ENCODE results near the gene EPHA1. TPM values are rescaled to one million over a fixed set of nuclear protein-coding genes. Genes with fewer than 3 reads are reported as not detected.

The EPHA1 gene
- total and polyA plus RNA-seq, 2 experiments from 2014 or later: 60.7 to 154 TPM

DNA sequence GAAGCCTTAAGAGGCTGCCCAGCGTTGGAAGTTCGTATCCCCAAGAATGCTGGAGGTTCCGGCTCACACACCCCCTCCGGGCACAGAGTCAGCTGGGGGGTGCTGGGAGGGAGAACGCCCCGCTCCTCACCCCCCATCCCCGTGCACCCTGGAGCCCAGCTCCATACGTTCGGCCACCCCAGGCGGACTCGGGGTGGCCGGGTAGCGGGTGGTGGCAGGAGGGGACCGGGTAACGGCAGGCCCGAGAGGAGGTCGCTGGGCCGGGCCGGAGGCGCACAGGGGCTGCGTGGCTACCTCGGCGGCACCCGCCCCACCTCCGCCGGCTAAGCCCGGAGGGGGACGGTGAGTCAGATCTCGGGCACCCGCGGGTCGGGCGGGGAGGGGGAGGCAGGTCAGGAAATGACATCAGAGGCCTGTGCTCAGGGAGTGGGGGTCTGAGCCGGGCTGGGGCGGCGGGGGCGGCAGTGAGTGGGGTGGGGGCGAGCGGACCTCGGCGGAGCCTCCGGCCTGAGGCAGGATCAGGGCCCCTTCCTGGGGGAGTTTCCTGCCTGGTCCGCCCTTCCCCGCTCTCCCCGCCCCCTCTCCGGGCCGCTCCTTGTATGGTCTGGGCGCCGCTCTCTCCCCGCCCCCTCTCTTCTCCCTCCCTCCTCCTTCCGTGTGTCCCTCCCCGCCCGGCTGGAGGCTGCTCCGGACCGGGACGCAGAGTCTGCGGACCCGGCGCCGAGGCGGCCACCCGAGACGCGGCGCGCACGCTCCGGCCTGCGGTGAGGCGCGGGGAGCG is 27.8 kb downstream of the EPHA1 start, which contains the start of gene ZYX:
Gene ZYX, plus strand, starts transcription at position 700 of the 781 bp plus-strand sequence. CDS start 227 bp downstream, outside the sequence.
- H3K4me2 ChIP-seq: peak within 1 kb of the TSS; percentile 95
- H3K27me3 ChIP-seq (ENCODE audit: insufficient read depth): no peaks in the 10 kb centered on the region
- Mint-ChIP-seq H3K27ac (peak within 1 kb of the TSS; percentile 76; the same call in 1 of the 2 replicates), H3K36me3 (ENCODE audit: low read depth) (peaks cover 11% of the 10 kb centered on the region; the same call in 2 of the 3 replicates), H3K4me3 (peak within 1 kb of the TSS; percentile 74), H3K27me3 (ENCODE audit: insufficient read depth, low read depth, poor library complexity) (peaks cover 4% of the 10 kb centered on the region), H3K9me3 (no peaks in the 10 kb centered on the region; the same call in 2 of the 3 replicates), H3K4me1 (peaks cover 33% of the 10 kb centered on the region)
- peak within 1 kb of the TSS; percentile 99 for H3K4me3 ChIP-seq
- ATAC-seq (peak; percentile 74), DNase-seq (ENCODE audit: low spot score) (peak; percentile 96)
- H3K27ac ChIP-seq (ENCODE audit: low read depth): peak within 1 kb of the TSS; percentile 99
- peak within 1 kb of the TSS; percentile 72 for H2AFZ ChIP-seq
- peaks cover 7% of the 10 kb centered on the region; the same call in 1 of the 2 replicates for H3K36me3 ChIP-seq (ENCODE audit: insufficient read depth)
- H4K20me1 ChIP-seq (replicated peaks; ENCODE audit: insufficient read depth): peaks cover 31% of the 10 kb centered on the region
- peaks cover 51% of the 10 kb centered on the region for H3K79me2 ChIP-seq (replicated peaks; ENCODE audit: insufficient read depth)
- H3K4me1 ChIP-seq (ENCODE audit: insufficient read depth): peaks cover 29% of the 10 kb centered on the region
- peaks cover 15% of the 10 kb centered on the region; the same call in 1 of the 2 replicates for H3F3A ChIP-seq (replicated peaks; ENCODE audit: low read depth)
- TF ChIP-seq ZNF114 (CRISPR knock-in tag; IDR thresholded peaks at IDR 0.05) (no peak), CREB1 (CRISPR knock-in tag; IDR thresholded peaks at IDR 0.05; ENCODE audit: low read depth) (peak; percentile 66), JUNB (IDR thresholded peaks at IDR 0.05; ENCODE audit: unreplicated experiment) (no peak), STAT1 (IDR thresholded peaks at IDR 0.05; ENCODE audit: unreplicated experiment) (no peak), EZH2phosphoT487 (IDR thresholded peaks at IDR 0.05; ENCODE audit: unreplicated experiment) (no peak), POLR2AphosphoS5 (IDR thresholded peaks at IDR 0.05; ENCODE audit: low read depth) (peak; percentile 88), ZNF331 (CRISPR knock-in tag; IDR thresholded peaks at IDR 0.05; ENCODE audit: low read depth) (no peak), NANOG (IDR thresholded peaks at IDR 0.05; ENCODE audit: borderline replicate concordance) (no peak), EZH2 (IDR thresholded peaks at IDR 0.05; ENCODE audit: low read depth, unreplicated experiment) (no peak)
- TF ChIP-seq, protein P1, sequence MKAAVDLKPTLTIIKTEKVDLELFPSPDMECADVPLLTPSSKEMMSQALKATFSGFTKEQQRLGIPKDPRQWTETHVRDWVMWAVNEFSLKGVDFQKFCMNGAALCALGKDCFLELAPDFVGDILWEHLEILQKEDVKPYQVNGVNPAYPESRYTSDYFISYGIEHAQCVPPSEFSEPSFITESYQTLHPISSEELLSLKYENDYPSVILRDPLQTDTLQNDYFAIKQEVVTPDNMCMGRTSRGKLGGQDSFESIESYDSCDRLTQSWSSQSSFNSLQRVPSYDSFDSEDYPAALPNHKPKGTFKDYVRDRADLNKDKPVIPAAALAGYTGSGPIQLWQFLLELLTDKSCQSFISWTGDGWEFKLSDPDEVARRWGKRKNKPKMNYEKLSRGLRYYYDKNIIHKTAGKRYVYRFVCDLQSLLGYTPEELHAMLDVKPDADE (IDR thresholded peaks at IDR 0.05): peak; percentile 26; the same call in 1 of the 2 replicates
- TF ChIP-seq, protein P2, sequence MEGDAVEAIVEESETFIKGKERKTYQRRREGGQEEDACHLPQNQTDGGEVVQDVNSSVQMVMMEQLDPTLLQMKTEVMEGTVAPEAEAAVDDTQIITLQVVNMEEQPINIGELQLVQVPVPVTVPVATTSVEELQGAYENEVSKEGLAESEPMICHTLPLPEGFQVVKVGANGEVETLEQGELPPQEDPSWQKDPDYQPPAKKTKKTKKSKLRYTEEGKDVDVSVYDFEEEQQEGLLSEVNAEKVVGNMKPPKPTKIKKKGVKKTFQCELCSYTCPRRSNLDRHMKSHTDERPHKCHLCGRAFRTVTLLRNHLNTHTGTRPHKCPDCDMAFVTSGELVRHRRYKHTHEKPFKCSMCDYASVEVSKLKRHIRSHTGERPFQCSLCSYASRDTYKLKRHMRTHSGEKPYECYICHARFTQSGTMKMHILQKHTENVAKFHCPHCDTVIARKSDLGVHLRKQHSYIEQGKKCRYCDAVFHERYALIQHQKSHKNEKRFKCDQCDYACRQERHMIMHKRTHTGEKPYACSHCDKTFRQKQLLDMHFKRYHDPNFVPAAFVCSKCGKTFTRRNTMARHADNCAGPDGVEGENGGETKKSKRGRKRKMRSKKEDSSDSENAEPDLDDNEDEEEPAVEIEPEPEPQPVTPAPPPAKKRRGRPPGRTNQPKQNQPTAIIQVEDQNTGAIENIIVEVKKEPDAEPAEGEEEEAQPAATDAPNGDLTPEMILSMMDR (conservative IDR thresholded peaks at IDR 0.05; ENCODE audit: low read depth in 2 of 2): no peak
- TF ChIP-seq, protein P3, sequence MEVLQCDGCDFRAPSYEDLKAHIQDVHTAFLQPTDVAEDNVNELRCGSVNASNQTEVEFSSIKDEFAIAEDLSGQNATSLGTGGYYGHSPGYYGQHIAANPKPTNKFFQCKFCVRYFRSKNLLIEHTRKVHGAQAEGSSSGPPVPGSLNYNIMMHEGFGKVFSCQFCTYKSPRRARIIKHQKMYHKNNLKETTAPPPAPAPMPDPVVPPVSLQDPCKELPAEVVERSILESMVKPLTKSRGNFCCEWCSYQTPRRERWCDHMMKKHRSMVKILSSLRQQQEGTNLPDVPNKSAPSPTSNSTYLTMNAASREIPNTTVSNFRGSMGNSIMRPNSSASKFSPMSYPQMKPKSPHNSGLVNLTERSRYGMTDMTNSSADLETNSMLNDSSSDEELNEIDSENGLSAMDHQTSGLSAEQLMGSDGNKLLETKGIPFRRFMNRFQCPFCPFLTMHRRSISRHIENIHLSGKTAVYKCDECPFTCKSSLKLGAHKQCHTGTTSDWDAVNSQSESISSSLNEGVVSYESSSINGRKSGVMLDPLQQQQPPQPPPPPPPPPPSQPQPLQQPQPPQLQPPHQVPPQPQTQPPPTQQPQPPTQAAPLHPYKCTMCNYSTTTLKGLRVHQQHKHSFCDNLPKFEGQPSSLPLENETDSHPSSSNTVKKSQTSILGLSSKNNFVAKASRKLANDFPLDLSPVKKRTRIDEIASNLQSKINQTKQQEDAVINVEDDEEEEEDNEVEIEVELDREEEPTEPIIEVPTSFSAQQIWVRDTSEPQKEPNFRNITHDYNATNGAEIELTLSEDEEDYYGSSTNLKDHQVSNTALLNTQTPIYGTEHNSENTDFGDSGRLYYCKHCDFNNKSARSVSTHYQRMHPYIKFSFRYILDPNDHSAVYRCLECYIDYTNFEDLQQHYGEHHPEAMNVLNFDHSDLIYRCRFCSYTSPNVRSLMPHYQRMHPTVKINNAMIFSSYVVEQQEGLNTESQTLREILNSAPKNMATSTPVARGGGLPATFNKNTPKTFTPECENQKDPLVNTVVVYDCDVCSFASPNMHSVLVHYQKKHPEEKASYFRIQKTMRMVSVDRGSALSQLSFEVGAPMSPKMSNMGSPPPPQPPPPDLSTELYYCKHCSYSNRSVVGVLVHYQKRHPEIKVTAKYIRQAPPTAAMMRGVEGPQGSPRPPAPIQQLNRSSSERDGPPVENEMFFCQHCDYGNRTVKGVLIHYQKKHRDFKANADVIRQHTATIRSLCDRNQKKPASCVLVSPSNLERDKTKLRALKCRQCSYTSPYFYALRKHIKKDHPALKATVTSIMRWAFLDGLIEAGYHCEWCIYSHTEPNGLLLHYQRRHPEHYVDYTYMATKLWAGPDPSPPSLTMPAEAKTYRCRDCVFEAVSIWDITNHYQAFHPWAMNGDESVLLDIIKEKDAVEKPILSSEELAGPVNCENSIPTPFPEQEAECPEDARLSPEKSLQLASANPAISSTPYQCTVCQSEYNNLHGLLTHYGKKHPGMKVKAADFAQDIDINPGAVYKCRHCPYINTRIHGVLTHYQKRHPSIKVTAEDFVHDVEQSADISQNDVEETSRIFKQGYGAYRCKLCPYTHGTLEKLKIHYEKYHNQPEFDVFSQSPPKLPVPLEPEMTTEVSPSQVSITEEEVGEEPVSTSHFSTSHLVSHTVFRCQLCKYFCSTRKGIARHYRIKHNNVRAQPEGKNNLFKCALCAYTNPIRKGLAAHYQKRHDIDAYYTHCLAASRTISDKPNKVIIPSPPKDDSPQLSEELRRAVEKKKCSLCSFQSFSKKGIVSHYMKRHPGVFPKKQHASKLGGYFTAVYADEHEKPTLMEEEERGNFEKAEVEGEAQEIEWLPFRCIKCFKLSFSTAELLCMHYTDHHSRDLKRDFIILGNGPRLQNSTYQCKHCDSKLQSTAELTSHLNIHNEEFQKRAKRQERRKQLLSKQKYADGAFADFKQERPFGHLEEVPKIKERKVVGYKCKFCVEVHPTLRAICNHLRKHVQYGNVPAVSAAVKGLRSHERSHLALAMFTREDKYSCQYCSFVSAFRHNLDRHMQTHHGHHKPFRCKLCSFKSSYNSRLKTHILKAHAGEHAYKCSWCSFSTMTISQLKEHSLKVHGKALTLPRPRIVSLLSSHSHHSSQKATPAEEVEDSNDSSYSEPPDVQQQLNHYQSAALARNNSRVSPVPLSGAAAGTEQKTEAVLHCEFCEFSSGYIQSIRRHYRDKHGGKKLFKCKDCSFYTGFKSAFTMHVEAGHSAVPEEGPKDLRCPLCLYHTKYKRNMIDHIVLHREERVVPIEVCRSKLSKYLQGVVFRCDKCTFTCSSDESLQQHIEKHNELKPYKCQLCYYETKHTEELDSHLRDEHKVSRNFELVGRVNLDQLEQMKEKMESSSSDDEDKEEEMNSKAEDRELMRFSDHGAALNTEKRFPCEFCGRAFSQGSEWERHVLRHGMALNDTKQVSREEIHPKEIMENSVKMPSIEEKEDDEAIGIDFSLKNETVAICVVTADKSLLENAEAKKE (CRISPR knock-in tag; IDR thresholded peaks at IDR 0.05): no peak
- TF ChIP-seq, protein P4, sequence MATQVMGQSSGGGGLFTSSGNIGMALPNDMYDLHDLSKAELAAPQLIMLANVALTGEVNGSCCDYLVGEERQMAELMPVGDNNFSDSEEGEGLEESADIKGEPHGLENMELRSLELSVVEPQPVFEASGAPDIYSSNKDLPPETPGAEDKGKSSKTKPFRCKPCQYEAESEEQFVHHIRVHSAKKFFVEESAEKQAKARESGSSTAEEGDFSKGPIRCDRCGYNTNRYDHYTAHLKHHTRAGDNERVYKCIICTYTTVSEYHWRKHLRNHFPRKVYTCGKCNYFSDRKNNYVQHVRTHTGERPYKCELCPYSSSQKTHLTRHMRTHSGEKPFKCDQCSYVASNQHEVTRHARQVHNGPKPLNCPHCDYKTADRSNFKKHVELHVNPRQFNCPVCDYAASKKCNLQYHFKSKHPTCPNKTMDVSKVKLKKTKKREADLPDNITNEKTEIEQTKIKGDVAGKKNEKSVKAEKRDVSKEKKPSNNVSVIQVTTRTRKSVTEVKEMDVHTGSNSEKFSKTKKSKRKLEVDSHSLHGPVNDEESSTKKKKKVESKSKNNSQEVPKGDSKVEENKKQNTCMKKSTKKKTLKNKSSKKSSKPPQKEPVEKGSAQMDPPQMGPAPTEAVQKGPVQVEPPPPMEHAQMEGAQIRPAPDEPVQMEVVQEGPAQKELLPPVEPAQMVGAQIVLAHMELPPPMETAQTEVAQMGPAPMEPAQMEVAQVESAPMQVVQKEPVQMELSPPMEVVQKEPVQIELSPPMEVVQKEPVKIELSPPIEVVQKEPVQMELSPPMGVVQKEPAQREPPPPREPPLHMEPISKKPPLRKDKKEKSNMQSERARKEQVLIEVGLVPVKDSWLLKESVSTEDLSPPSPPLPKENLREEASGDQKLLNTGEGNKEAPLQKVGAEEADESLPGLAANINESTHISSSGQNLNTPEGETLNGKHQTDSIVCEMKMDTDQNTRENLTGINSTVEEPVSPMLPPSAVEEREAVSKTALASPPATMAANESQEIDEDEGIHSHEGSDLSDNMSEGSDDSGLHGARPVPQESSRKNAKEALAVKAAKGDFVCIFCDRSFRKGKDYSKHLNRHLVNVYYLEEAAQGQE (IDR thresholded peaks at IDR 0.05; ENCODE audit: unreplicated experiment): no peak
- H3K9me2 ChIP-seq (ENCODE audit: insufficient read depth): no peaks in the 10 kb centered on the region

Data from GM23338 (cell line).